Measurements from ENCODE around the gene MEAK7.

- TF ChIP-seq CTCF (IDR thresholded peaks at IDR 0.05) (no peak), POLR2AphosphoS5 (IDR thresholded peaks at IDR 0.05) (no peak), POLR2A (IDR thresholded peaks at IDR 0.05) (no peak), EP300 (IDR thresholded peaks at IDR 0.05) (no peak)
Measured at GRCh38 chr16:84535851-84536250, 31.4 kb upstream of the MEAK7 start.

Measured in sigmoid colon (tissue), 4 donors.